Measurements from ENCODE around the gene NFATC1.

DNA sequence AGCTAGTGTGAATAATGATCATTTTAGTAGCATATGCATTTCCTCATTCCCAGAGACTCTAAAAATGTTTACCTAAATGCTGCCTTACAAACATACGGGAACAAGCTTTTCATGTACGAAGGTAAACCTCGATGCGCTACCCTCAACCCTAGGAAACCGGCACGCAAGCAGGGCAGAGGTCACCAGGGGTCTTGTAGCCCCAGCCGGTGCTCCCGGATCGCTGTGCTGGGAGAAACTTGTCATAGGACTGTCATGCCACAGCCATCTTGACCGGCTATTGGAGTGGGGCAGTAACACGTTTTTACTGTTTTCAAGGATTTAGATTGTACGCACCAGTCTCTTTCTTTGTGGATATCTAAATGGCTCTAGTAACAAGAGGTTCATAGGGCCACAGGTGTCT lies 34.8 kb upstream of the NFATC1 start:
- TF ChIP-seq YY1 (IDR thresholded peaks at IDR 0.05; ENCODE audit: insufficient read depth, insufficient read length) (no peak), ZNF274 (IDR thresholded peaks at IDR 0.05; ENCODE audit: low read depth, low read length) (no peak)

All from NT2/D1 (cell line).